Activated T-helper 1 cell treated with anti-CD3 and anti-CD28 coated beads, Interleukin-12 subunit alpha, Interleukin-12 subunit beta, Interleukin-2, Interleukin-4 antibody, amounts not matched to agents 30 ng/mL and 10 ng/mL and 1 ng/mL, durations not matched to agents 14 hours and 24 hours and 36 hours (primary cell): ENCODE results near the gene CCDC186. TPM values are rescaled to one million over a fixed set of nuclear protein-coding genes. Genes with fewer than 3 reads are reported as not detected.

ENCODE experiments used
- DNase-seq: peaks from one replicate; pipeline ENCODE4 v3.0.0; 2021; ENCODE audit warnings: low spot score
- H3K27ac Mint-ChIP-seq: one replicate; pipeline ENCODE4 v1.8.0; 2021; ENCODE audit warnings: mild to moderate bottlenecking, mixed read lengths
- H3K27me3 Mint-ChIP-seq: one replicate; pipeline ENCODE4 v1.8.0; 2022; ENCODE audit warnings: mild to moderate bottlenecking, moderate library complexity, mixed read lengths; ENCODE audit not compliant: insufficient read depth
- H3K36me3 Mint-ChIP-seq: one replicate; pipeline ENCODE4 v1.8.0; 2021; ENCODE audit warnings: low read depth, mixed read lengths
- H3K4me1 Mint-ChIP-seq: one replicate; pipeline ENCODE4 v1.8.0; 2021; ENCODE audit warnings: low read depth, mixed read lengths
- H3K4me3 Mint-ChIP-seq: one replicate; pipeline ENCODE4 v1.8.0; 2021; ENCODE audit warnings: mild to moderate bottlenecking, moderate library complexity, mixed read lengths
- H3K9me3 Mint-ChIP-seq: one replicate; pipeline ENCODE4 v1.8.0; 2021; ENCODE audit warnings: mixed read lengths
- intact Hi-C: fragments of 100-400 bp; cut with micrococcal nuclease; formaldehyde crosslinking; loops from one replicate; pipeline ENCODE4 v1.15.1; 2024
- total RNA-seq: library from RNA; stranded (reverse); gene quantifications from 2 replicates; pipeline ENCODE4 v1.2.3, GENCODE V29; 2022

Gene CCDC186
- total RNA-seq, 1 donor from 2014 or later = 13.0 TPM

GRCh38 chr10:114135476-114135875 is 38.5 kb downstream of the CCDC186 start:
- H3K4me3 Mint-ChIP-seq = no peak overlapping the region
- H3K4me1 Mint-ChIP-seq = no peaks in the 10 kb centered on the region
- no peaks in the 10 kb centered on the region for H3K27me3 Mint-ChIP-seq
- H3K27ac Mint-ChIP-seq = no peak overlapping the region
- DNase-seq = no peak
- no peaks in the 10 kb centered on the region for H3K9me3 Mint-ChIP-seq
- peaks cover 42% of the 10 kb centered on the region for H3K36me3 Mint-ChIP-seq
- intact Hi-C loops = no loop called here

- Mint-ChIP-seq H3K4me3 (no peak overlapping the region), H3K27me3 (no peaks in the 10 kb centered on the region), H3K4me1 (no peaks in the 10 kb centered on the region), H3K27ac (no peak overlapping the region), H3K36me3 (peaks cover 44% of the 10 kb centered on the region), H3K9me3 (no peaks in the 10 kb centered on the region)
- DNase-seq = no peak
- intact Hi-C loops = no loop called here
Observed at GRCh38 chr10:114131094-114131493, 42.9 kb downstream of the CCDC186 start.

- peaks cover 11% of the 10 kb centered on the region for H3K36me3 Mint-ChIP-seq
- no peak overlapping the region for H3K27ac Mint-ChIP-seq
- H3K9me3 Mint-ChIP-seq = no peaks in the 10 kb centered on the region
- no peak overlapping the region for H3K4me3 Mint-ChIP-seq
- no peak for DNase-seq
- peaks cover 5% of the 10 kb centered on the region for H3K27me3 Mint-ChIP-seq
- intact Hi-C loops = no loop called here
- no peaks in the 10 kb centered on the region for H3K4me1 Mint-ChIP-seq
Observed at GRCh38 chr10:114121031-114121430, 53.0 kb downstream of the CCDC186 start.

- Mint-ChIP-seq H3K27ac (no peak overlapping the region), H3K4me1 (no peaks in the 10 kb centered on the region), H3K4me3 (no peak overlapping the region), H3K27me3 (peaks cover 5% of the 10 kb centered on the region), H3K36me3 (peaks cover 3% of the 10 kb centered on the region), H3K9me3 (no peaks in the 10 kb centered on the region)
- intact Hi-C loops = no loop called here
- DNase-seq = no peak
Observed at GRCh38 chr10:114118514-114118913, 55.5 kb downstream of the CCDC186 start.

GRCh38 chr10:114117728-114118127 is 56.3 kb downstream of the CCDC186 start:
- no peaks in the 10 kb centered on the region for H3K4me1 Mint-ChIP-seq
- H3K9me3 Mint-ChIP-seq = no peaks in the 10 kb centered on the region
- H3K27me3 Mint-ChIP-seq = peaks cover 8% of the 10 kb centered on the region
- intact Hi-C loops = no loop called here
- H3K4me3 Mint-ChIP-seq = no peak overlapping the region
- no peak overlapping the region for H3K27ac Mint-ChIP-seq
- no peak for DNase-seq
- H3K36me3 Mint-ChIP-seq = peaks cover 3% of the 10 kb centered on the region

- no peak for DNase-seq
- Mint-ChIP-seq H3K9me3 (no peaks in the 10 kb centered on the region), H3K27me3 (peaks cover 11% of the 10 kb centered on the region), H3K36me3 (no peaks in the 10 kb centered on the region), H3K4me3 (no peak overlapping the region), H3K27ac (no peak overlapping the region), H3K4me1 (no peaks in the 10 kb centered on the region)
- intact Hi-C loops = no loop called here
Observed at GRCh38 chr10:114115661-114116445, 58.1 kb downstream of the CCDC186 start.

GRCh38 chr10:114110174-114110972 is 63.6 kb downstream of the CCDC186 start:
- DNase-seq = no peak
- no peak overlapping the region for H3K4me3 Mint-ChIP-seq

GRCh38 chr10:114103284-114103683 is 70.7 kb downstream of the CCDC186 start:
- no peak for DNase-seq
- H3K36me3 Mint-ChIP-seq = no peaks in the 10 kb centered on the region
- H3K27me3 Mint-ChIP-seq = peaks cover 47% of the 10 kb centered on the region
- intact Hi-C loops = loop anchor here (1.0 to 5.0 kb wide), 4 partner anchors 141 to 398 kb away; partner anchors contain the start of genes DCLRE1A and NHLRC2
- H3K4me1 Mint-ChIP-seq = peaks cover 21% of the 10 kb centered on the region
- H3K27ac Mint-ChIP-seq = no peak overlapping the region
- H3K9me3 Mint-ChIP-seq = no peaks in the 10 kb centered on the region
- H3K4me3 Mint-ChIP-seq = no peak overlapping the region

More at GRCh38 chr10:114110174-114110972, 63.6 kb downstream of the CCDC186 start:
- Mint-ChIP-seq H3K27ac (no peak overlapping the region), H3K4me1 (no peaks in the 10 kb centered on the region), H3K36me3 (no peaks in the 10 kb centered on the region), H3K9me3 (no peaks in the 10 kb centered on the region), H3K27me3 (peaks cover 19% of the 10 kb centered on the region)
- intact Hi-C loops = no loop called here

- peaks cover 44% of the 10 kb centered on the region for H3K27me3 Mint-ChIP-seq
Observed at GRCh38 chr10:114102256-114102655, 71.7 kb downstream of the CCDC186 start.

GRCh38 chr10:114100848-114101741 is 72.9 kb downstream of the CCDC186 start:
- peaks cover 49% of the 10 kb centered on the region for H3K27me3 Mint-ChIP-seq
- no peak for DNase-seq
- intact Hi-C loops = loop anchor here (2.0 to 5.0 kb wide), 3 partner anchors 139 to 420 kb away; partner anchors contain the start of genes DCLRE1A and NHLRC2
- H3K27ac Mint-ChIP-seq = no peak overlapping the region
- H3K4me1 Mint-ChIP-seq = peaks cover 30% of the 10 kb centered on the region
- H3K9me3 Mint-ChIP-seq = no peaks in the 10 kb centered on the region
- no peaks in the 10 kb centered on the region for H3K36me3 Mint-ChIP-seq
- peak overlapping the region; percentile 67 for H3K4me3 Mint-ChIP-seq

More at GRCh38 chr10:114102256-114102655, 71.7 kb downstream of the CCDC186 start:
- H3K9me3 Mint-ChIP-seq = no peaks in the 10 kb centered on the region
- no peak overlapping the region for H3K27ac Mint-ChIP-seq
- peaks cover 21% of the 10 kb centered on the region for H3K4me1 Mint-ChIP-seq
- no peak overlapping the region for H3K4me3 Mint-ChIP-seq
- H3K36me3 Mint-ChIP-seq = no peaks in the 10 kb centered on the region
- no peak for DNase-seq
- intact Hi-C loops = loop anchor here (5.0 kb wide), 2 partner anchors 140 to 250 kb away; partner anchors contain the start of genes DCLRE1A and NHLRC2

GRCh38 chr10:114096864-114097263 is 77.1 kb downstream of the CCDC186 start:
- Mint-ChIP-seq H3K4me1 (peaks cover 32% of the 10 kb centered on the region), H3K36me3 (no peaks in the 10 kb centered on the region), H3K27me3 (peaks cover 40% of the 10 kb centered on the region), H3K4me3 (no peak overlapping the region), H3K27ac (no peak overlapping the region), H3K9me3 (no peaks in the 10 kb centered on the region)
- intact Hi-C loops = no loop called here
- DNase-seq = no peak

GRCh38 chr10:114095559-114096337 is 78.3 kb downstream of the CCDC186 start:
- Mint-ChIP-seq H3K4me1 (peaks cover 23% of the 10 kb centered on the region), H3K27ac (no peak overlapping the region), H3K27me3 (peaks cover 30% of the 10 kb centered on the region), H3K9me3 (no peaks in the 10 kb centered on the region), H3K4me3 (no peak overlapping the region), H3K36me3 (no peaks in the 10 kb centered on the region)
- intact Hi-C loops = no loop called here
- no peak for DNase-seq
